GM12801 (cell line): ENCODE measurements around the gene NCAM2.

Experiments
- TF ChIP-seq, protein P1 (sequence below): IDR thresholded peaks from one replicate; pipeline ENCODE4 v1.5.1; 2011; ENCODE audit warnings: control low read depth; ENCODE audit not compliant: insufficient read length; ENCODE audit errors: extremely low read depth

NCAM2 gene

DNA sequence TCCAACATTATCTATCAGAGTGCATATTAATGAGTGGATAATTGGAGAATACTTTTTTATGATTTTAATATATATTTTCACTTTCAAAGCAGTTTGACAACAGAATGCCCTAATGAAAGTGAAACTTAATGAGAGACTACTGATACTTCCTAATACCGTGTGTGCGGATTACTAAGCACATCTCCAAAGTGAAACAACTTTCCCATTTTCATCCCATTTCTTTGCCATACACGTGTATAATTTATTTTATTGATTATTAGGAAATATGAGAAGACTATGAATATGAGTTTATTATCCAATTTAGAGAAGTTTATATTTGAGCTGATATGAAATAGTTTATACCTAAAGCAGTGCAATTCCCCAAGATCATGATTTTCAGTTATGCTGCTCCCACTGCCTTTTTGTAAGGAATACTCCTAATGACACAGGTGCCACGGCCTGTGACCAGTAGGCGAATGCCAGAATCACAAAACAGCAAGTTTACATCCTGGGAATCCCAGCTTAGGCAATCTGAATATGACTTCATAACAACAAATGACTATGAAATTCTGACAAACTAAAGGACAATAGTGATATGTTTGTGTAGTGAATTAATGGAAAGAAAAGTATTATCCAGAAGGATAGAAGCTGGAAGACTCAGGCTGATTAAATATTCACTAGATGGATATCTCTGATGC lies 202.9 kb downstream of the NCAM2 start:
- TF ChIP-seq, protein P1, sequence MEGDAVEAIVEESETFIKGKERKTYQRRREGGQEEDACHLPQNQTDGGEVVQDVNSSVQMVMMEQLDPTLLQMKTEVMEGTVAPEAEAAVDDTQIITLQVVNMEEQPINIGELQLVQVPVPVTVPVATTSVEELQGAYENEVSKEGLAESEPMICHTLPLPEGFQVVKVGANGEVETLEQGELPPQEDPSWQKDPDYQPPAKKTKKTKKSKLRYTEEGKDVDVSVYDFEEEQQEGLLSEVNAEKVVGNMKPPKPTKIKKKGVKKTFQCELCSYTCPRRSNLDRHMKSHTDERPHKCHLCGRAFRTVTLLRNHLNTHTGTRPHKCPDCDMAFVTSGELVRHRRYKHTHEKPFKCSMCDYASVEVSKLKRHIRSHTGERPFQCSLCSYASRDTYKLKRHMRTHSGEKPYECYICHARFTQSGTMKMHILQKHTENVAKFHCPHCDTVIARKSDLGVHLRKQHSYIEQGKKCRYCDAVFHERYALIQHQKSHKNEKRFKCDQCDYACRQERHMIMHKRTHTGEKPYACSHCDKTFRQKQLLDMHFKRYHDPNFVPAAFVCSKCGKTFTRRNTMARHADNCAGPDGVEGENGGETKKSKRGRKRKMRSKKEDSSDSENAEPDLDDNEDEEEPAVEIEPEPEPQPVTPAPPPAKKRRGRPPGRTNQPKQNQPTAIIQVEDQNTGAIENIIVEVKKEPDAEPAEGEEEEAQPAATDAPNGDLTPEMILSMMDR = no peak

GRCh38 chr21:21203822-21204339 lies 205.7 kb downstream of the NCAM2 start:
- TF ChIP-seq, protein P1 = no peak

GRCh38 chr21:21204366-21204996 lies 206.3 kb downstream of the NCAM2 start:
- TF ChIP-seq, protein P1 = no peak

DNA sequence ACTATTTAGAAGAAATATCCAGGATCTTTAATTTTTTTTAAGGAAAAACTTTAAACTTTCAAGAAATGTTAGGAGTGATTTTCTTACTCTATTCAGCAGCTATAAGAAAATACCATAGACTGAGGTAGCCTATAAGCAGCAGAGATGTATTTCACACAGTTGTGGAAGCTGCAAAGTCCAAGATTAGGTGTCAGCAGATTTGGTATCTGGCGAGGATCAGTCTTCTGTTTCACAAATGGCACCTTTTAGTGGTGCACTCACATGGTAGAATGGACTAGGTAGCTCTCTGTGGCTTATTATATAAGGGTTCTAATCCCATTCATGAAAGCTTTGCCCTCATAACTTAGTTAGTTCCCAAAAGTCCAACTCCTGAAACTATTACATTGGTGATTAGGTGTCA lies 207.4 kb downstream of the NCAM2 start:
- TF ChIP-seq, protein P1 = no peak

- TF ChIP-seq, protein P1 = no peak
Observed at GRCh38 chr21:21210552-21210951, 212.3 kb downstream of the NCAM2 start.

- TF ChIP-seq, protein P1 = no peak
Observed at GRCh38 chr21:21213297-21213696, 215.1 kb downstream of the NCAM2 start.

- TF ChIP-seq, protein P1 = no peak
Observed at GRCh38 chr21:21216047-21216446, 217.8 kb downstream of the NCAM2 start.
